Spleen (tissue), 11 donors: Measurements from ENCODE around the gene LRP3. TPM values are rescaled to one million over a fixed set of nuclear protein-coding genes. Genes with fewer than 3 reads are reported as not detected.
A peak's percentile ranks its signal among the peaks of the same experiment; 100 is the strongest.

Source experiments
- DNase-seq: peaks from one replicate; pipeline ENCODE4 v3.0.0-alpha.2; 2020
- H3K27ac ChIP-seq, 8 donors: fragments of 200-600 bp; sonication (generic) in 7 of 8; 1 replicate in 4 of 8; 2 replicates in 4 of 8; pipeline versions ENCODE4 v1.5.0 to v1.8.0; 2016 to 2021; ENCODE audit warnings: inconsistent platforms in 4 of 8, mild to moderate bottlenecking in 4 of 8, moderate library complexity in 1 of 8
- H3K27me3 ChIP-seq, 7 donors: fragments of 200-600 bp; sonication (generic) in 6 of 7; replicated peaks in 1 of 7; 1 replicate in 4 of 7; 2 replicates in 3 of 7; pipeline versions ENCODE4 v1.5.0 to v1.8.0; 2016 to 2021; ENCODE audit warnings: inconsistent platforms in 3 of 7, mild to moderate bottlenecking in 1 of 7
- H3K36me3 ChIP-seq, 6 donors: fragments of 200-600 bp; sonication (generic) in 5 of 6; 1 replicate in 4 of 6; 2 replicates in 2 of 6; pipeline versions ENCODE4 v1.5.0 to v1.8.0; 2016 to 2021; ENCODE audit warnings: inconsistent platforms in 2 of 6
- H3K4me1 ChIP-seq, 6 donors: fragments of 200-600 bp; sonication (generic) in 5 of 6; 1 replicate in 3 of 6; 2 replicates in 3 of 6; pipeline versions ENCODE4 v1.5.0 to v1.8.0; 2016 to 2021; ENCODE audit warnings: inconsistent platforms in 3 of 6
- H3K4me3 ChIP-seq, 8 donors: fragments of 200-600 bp; sonication (generic) in 7 of 8; 1 replicate in 4 of 8; 2 replicates in 4 of 8; pipeline versions ENCODE4 v1.5.0 to v1.8.0; 2016 to 2021; ENCODE audit warnings: inconsistent platforms in 4 of 8, mild to moderate bottlenecking in 4 of 8, moderate library complexity in 2 of 8
- H3K9me3 ChIP-seq, 8 donors: fragments of 200-600 bp; sonication (generic) in 7 of 8; 1 replicate in 4 of 8; 2 replicates in 4 of 8; pipeline versions ENCODE4 v1.5.0 to v1.8.0; 2016 to 2021; ENCODE audit warnings: inconsistent platforms in 4 of 8
- CTCF ChIP-seq, 11 experiments: fragments of 200-600 bp in 7 of 11; fragments of 450-650 bp in 4 of 11; sonication (generic) in 4 of 11; IDR thresholded peaks in 8 of 11; conservative IDR thresholded peaks in 3 of 11; 1 replicate in 7 of 11; 2 replicates in 4 of 11; pipeline versions ENCODE4 v1.4.0 to v1.8.0; 2016 to 2021; ENCODE audit warnings: antibody characterized with exemption in 11 of 11, inconsistent platforms in 4 of 11, mild to moderate bottlenecking in 1 of 11
- POLR2A ChIP-seq, 3 donors: fragments of 450-650 bp; IDR thresholded peaks; one replicate each; pipeline ENCODE4 v1.5.1; 2017; ENCODE audit warnings: antibody characterized with exemption in 3 of 3, mild to moderate bottlenecking in 1 of 3
- POLR2AphosphoS5 ChIP-seq, 3 donors: sonication (generic); formaldehyde crosslinking; IDR thresholded peaks; one replicate each; pipeline ENCODE4 v1.5.1; 2017; ENCODE audit warnings: antibody characterized with exemption in 3 of 3
- WGBS, 5 donors: extraction: QIAGEN DNeasy Blood & Tissue Kit in 3 of 5; methylation state at CpG; one replicate each; pipeline versions ENCODE4 v1.1.5 to v1.1.7; 2013 to 2018; 5-methylcytosine and 5-hydroxymethylcytosine counted together
- intact Hi-C: fragments of 100-400 bp; cut with DNase I; formaldehyde crosslinking; loops from one replicate; pipeline ENCODE4 v1.15.0; 2023; ENCODE audit warnings: low total_unique reads
- polyA plus RNA-seq, 3 donors: library from polyadenylated mRNA; stranded (reverse); fragments of 200-250 nt; gene quantifications; one replicate each; pipeline ENCODE4 v1.2.1, GENCODE V29; 2013
- total RNA-seq, 7 donors: library from RNA; depleted of rRNA in 3 of 7; stranded (reverse); fragments of >200 nt in 3 of 7; fragmentation: NEBNext Ultra II Directional in 4 of 7; extraction: Animal tissue kit (Norgen Biotek cat#: 25700) in 4 of 7; gene quantifications; one replicate each; pipeline versions ENCODE4 v1.1.0 to v1.2.1, GENCODE V29; 2016 to 2021
- donor health status: healthy with polysubstance abuse.
- donor health status: DM: no; HTN: no; CAD: no; lungs with moderate emphysema.
- donor health status: DM: no; HTN: no; CAD: no.
- donor health status: Bipolar disorder and iron deficiency.
- donor health status: healthy.
- donor health status: DM: no; HTN: no; CAD: no.
- donor health status: DM: yes; HTN: yes; CAD: no.

The LRP3 gene
- total and polyA plus RNA-seq, 10 donors: 1.4 to 12.8 (median 8.2) TPM

GRCh38 chr19:33234092-33234491, 40.0 kb downstream of the LRP3 start:
- intact Hi-C loops: loop anchor here (2.0 kb wide), 1 partner anchor 173 kb away; no protein-coding TSS in a partner anchor
- 70 to 88% (median 84%) methylated on average over 8 of the region's 8 CpGs for WGBS, 5 donors
- H3K27me3 ChIP-seq: peaks cover 0 to 43% (median 13%) of the 10 kb centered on the region in 7 donors

DNA sequence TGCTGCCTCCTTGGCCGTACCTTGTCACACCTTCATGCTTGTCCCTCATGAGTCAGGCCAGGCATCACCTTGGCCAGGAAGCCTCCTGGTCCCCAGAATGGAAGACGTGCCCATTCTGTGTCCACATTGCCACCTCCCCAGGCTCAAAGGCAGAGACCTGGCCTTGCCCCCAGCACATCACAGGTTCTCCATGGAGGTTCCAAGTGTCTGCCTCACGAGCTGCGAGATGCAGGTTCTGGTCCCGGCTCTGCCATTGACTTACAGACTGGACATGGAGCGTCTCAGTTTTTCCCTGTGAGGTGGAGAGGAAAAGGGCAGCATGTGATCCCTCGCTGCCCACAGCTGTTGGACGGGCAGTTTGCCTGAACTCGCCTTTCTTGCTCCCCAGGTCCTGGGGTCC, 40.6 kb downstream of the LRP3 start:
- 63 to 75% (median 65%) methylated on average over 7 to 9 of the region's 9 CpGs for WGBS, 5 donors
- peak; percentile 63 for DNase-seq
- Histone ChIP-seq H3K27me3 (peaks cover 0 to 37% (median 12%) of the 10 kb centered on the region in 7 donors), H3K4me3 (no peak overlapping the region), H3K9me3 (peaks cover 0 to 2% (median under 1%) of the 10 kb centered on the region in 8 donors), H3K36me3 (no peaks in the 10 kb centered on the region), H3K27ac (no peak overlapping the region), H3K4me1 (peaks cover 0 to 20% (median 10%) of the 10 kb centered on the region in 6 donors)
- intact Hi-C loops: loop anchor here (2.0 kb wide), 1 partner anchor 172 kb away; no protein-coding TSS in a partner anchor
- TF ChIP-seq POLR2AphosphoS5 (IDR thresholded peaks at IDR 0.05) (no peak), POLR2A (IDR thresholded peaks at IDR 0.05) (no peak), CTCF (IDR thresholded peaks at IDR 0.05 in 8 of 11, conservative IDR thresholded peaks at IDR 0.05 in 3 of 11) (no peak)

More at GRCh38 chr19:33234092-33234491, 40.0 kb downstream of the LRP3 start:
- H3K9me3 ChIP-seq: peaks cover 0 to 8% (median 7%) of the 10 kb centered on the region in 8 donors
- DNase-seq: peak; percentile 47
- H3K4me3 ChIP-seq: no peak overlapping the region
- peaks cover 0 to 20% (median 10%) of the 10 kb centered on the region in 6 donors for H3K4me1 ChIP-seq
- no peaks in the 10 kb centered on the region for H3K36me3 ChIP-seq
- TF ChIP-seq POLR2AphosphoS5 (IDR thresholded peaks at IDR 0.05) (no peak), POLR2A (IDR thresholded peaks at IDR 0.05) (no peak), CTCF (IDR thresholded peaks at IDR 0.05 in 8 of 11, conservative IDR thresholded peaks at IDR 0.05 in 3 of 11) (no peak)
- no peak overlapping the region for H3K27ac ChIP-seq

DNA sequence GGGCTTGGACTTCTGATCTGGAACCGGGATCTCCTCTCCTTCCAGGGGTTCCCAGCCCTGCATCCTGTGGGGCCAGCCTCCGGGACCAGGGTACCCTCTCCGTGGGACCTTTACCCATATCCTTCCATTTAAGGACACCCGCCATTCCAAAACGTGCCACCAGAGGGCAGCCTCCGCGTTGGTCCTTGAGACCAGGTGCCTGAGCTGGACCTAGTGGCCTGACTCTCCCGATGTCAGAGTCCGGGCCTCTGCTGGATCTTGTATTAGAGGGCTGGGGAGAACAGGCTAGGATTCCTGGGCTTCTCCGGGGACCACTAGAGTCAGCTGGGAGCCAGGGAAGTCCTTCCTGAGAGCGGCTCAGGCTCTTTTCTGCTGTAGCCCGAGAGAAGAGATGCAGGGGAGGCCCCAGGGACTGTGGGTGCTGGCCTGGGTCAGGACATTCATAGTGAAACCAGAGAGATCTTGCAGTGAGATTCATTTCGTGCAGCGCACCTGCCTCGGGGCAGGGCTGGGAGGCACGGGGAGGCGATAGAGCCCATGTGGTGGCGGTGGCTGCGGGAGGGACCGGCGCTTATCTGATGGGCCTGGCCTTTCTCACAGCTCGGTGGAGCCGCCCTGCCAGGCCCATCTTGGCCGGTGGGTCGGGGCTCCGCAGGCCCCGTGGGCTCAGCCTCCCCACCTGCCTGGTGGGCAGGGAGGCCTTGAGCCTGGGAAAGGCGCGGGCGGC, 41.3 kb downstream of the LRP3 start:
- TF ChIP-seq POLR2A (IDR thresholded peaks at IDR 0.05): no peak
- TF ChIP-seq CTCF (IDR thresholded peaks at IDR 0.05 in 8 of 11, conservative IDR thresholded peaks at IDR 0.05 in 3 of 11): peak; percentile 78 to 95 (median 90)
- DNase-seq: peak; percentile 93
- Histone ChIP-seq H3K27ac (no peak overlapping the region), H3K9me3 (no peaks in the 10 kb centered on the region), H3K27me3 (peaks cover 0 to 35% (median 6%) of the 10 kb centered on the region in 7 donors), H3K4me1 (peaks cover 0 to 20% (median 10%) of the 10 kb centered on the region in 6 donors), H3K4me3 (peak overlapping the region in 4 of 8 donors; percentile 1 to 50 (median 15)), H3K36me3 (no peaks in the 10 kb centered on the region)
- intact Hi-C loops: loop anchor here (2.0 kb wide), 1 partner anchor 171 kb away; no protein-coding TSS in a partner anchor
- WGBS, 5 donors: 11 to 50% (median 47%) methylated on average over 12 to 30 of the region's 30 CpGs

- WGBS, 5 donors: 81 to 93% (median 87%) methylated on average over 13 to 20 of the region's 20 CpGs
- H3K27me3 ChIP-seq: peaks cover 0 to 36% (median 6%) of the 10 kb centered on the region in 7 donors
- H3K9me3 ChIP-seq: no peaks in the 10 kb centered on the region
- H3K4me3 ChIP-seq: peak overlapping the region in 4 of 8 donors; percentile 1 to 50 (median 15)
- DNase-seq: peak; percentile 46
- TF ChIP-seq POLR2AphosphoS5 (IDR thresholded peaks at IDR 0.05) (no peak), POLR2A (IDR thresholded peaks at IDR 0.05) (no peak), CTCF (IDR thresholded peaks at IDR 0.05 in 8 of 11, conservative IDR thresholded peaks at IDR 0.05 in 3 of 11) (no peak)
- H3K27ac ChIP-seq: no peak overlapping the region
- intact Hi-C loops: loop anchor here (2.0 kb wide), 1 partner anchor 171 kb away; no protein-coding TSS in a partner anchor
- H3K4me1 ChIP-seq: peaks cover 0 to 23% (median 10%) of the 10 kb centered on the region in 6 donors
- no peaks in the 10 kb centered on the region for H3K36me3 ChIP-seq
Observed at GRCh38 chr19:33235996-33236350, 41.8 kb downstream of the LRP3 start.
